ENCODE measurements around the gene HSDL2.
A peak's percentile ranks its signal among the peaks of the same experiment; 100 is the strongest.
"Not testable (repeated sequence)": the region's sequence is repeated elsewhere in the genome, so short reads cannot be mapped to it uniquely, and the experiment has no call there.

Gene HSDL2

DNA sequence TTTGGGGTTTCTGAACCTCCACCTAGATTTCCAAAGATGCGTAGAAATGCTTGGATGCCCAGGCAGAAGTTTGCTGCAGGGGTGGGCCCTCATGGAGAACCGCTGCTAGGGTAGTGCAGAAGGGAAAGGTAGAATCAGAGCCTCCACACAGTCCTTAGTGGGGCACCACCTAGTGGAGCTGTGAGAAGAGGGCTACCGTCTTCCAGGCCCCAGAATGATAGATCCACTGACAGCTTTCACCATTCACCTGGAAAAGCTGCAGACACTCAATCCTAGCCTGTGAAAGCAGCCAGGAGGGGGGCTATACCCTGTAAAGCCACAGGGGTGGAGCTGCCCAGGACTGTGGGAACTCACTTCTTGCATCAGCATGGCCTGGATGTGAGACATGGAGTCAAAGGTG is 13.3 kb upstream of the HSDL2 start:
- Histone ChIP-seq H3K36me3 (ENCODE audit: control insufficient read depth, insufficient read depth, low read length) (no peaks in the 10 kb centered on the region), H3K27me3 (replicated peaks; ENCODE audit: control insufficient read depth, insufficient read depth, low read length) (no peaks in the 10 kb centered on the region), H3K4me3 (replicated peaks; ENCODE audit: low read depth, low read length) (no peak overlapping the region)
- DNase-seq (ENCODE audit: extremely low read depth, insufficient read length) = no peak
- TF ChIP-seq, protein P1, sequence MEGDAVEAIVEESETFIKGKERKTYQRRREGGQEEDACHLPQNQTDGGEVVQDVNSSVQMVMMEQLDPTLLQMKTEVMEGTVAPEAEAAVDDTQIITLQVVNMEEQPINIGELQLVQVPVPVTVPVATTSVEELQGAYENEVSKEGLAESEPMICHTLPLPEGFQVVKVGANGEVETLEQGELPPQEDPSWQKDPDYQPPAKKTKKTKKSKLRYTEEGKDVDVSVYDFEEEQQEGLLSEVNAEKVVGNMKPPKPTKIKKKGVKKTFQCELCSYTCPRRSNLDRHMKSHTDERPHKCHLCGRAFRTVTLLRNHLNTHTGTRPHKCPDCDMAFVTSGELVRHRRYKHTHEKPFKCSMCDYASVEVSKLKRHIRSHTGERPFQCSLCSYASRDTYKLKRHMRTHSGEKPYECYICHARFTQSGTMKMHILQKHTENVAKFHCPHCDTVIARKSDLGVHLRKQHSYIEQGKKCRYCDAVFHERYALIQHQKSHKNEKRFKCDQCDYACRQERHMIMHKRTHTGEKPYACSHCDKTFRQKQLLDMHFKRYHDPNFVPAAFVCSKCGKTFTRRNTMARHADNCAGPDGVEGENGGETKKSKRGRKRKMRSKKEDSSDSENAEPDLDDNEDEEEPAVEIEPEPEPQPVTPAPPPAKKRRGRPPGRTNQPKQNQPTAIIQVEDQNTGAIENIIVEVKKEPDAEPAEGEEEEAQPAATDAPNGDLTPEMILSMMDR (IDR thresholded peaks at IDR 0.05; ENCODE audit: insufficient read depth, low read length, poor library complexity, severe bottlenecking) = peak; percentile 40

DNA sequence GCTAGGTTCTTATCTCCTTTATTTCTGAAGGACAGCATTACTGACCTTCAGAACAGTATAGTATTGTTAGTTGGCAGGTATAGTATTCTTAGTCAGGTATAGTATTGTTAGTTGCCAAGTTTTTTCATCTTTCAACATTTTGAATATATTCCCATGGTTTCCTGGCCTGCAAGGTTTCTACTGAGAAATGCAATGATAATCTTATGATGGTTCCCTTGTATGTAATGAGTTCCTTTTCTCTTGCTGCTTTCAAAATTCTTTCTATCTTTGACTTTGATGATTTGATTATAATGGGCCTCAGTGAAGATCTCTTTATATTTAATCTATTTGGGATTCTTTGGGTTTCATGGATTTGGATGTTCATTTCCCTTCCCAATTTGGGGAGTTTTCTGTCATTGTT is 12.4 kb upstream of the HSDL2 start:
- TF ChIP-seq, protein P1 (IDR thresholded peaks at IDR 0.05; ENCODE audit: insufficient read depth, low read length, poor library complexity, severe bottlenecking) = no peak
- H3K27me3 ChIP-seq (replicated peaks; ENCODE audit: control insufficient read depth, insufficient read depth, low read length) = no peaks in the 10 kb centered on the region
- no peak overlapping the region for H3K4me3 ChIP-seq (replicated peaks; ENCODE audit: low read depth, low read length)
- DNase-seq (ENCODE audit: extremely low read depth, insufficient read length) = no peak
- no peaks in the 10 kb centered on the region for H3K36me3 ChIP-seq (ENCODE audit: control insufficient read depth, insufficient read depth, low read length)

DNA sequence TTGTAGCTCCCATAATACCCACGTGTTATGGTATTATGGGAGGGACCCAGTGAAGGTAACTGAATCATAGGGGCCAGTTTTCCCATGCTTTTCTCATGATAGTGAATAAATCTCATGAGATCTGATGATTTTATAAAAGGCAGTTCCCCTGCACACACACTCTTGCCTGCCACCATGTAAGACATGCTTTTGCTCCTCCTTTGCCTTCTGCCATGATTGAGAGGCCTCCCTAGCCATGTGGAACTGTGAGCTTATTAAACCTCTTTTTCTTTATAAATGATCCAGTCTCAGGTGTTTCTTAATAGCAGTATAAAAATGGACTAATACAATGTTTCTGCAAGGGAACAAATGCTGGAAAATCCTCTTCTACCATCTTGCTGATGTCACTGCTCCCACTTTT is 10.1 kb upstream of the HSDL2 start:
- DNase-seq (ENCODE audit: extremely low read depth, insufficient read length) = no peak
- no peak overlapping the region for H3K4me3 ChIP-seq (replicated peaks; ENCODE audit: low read depth, low read length)
- TF ChIP-seq, protein P1 (IDR thresholded peaks at IDR 0.05; ENCODE audit: insufficient read depth, low read length, poor library complexity, severe bottlenecking) = no peak
- H3K27me3 ChIP-seq (replicated peaks; ENCODE audit: control insufficient read depth, insufficient read depth, low read length) = no peaks in the 10 kb centered on the region
- H3K36me3 ChIP-seq (ENCODE audit: control insufficient read depth, insufficient read depth, low read length) = no peaks in the 10 kb centered on the region

DNA sequence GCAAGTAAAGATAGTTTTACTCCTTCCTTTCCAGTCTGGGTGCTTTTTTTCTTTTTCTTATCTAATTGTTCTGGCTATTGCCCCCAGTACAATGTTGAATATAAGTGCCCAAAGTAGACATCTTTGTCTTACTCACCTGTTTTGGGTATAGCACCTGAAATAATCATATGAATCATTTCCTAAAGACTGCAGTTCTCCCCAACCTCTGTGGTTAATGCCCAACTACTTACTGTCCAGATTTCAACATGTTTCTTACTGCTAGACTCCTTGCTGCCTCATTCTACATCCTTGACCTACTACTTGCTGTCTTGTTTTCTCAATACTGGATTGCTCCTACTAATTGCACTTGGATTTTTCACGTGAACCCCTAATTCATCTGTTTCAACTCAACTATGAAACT is 8.8 kb upstream of the HSDL2 start:
- Histone ChIP-seq H3K27me3 (replicated peaks; ENCODE audit: control insufficient read depth, insufficient read depth, low read length) (no peaks in the 10 kb centered on the region), H3K4me3 (replicated peaks; ENCODE audit: low read depth, low read length) (no peak overlapping the region), H3K36me3 (ENCODE audit: control insufficient read depth, insufficient read depth, low read length) (no peaks in the 10 kb centered on the region)
- TF ChIP-seq, protein P1 (IDR thresholded peaks at IDR 0.05; ENCODE audit: insufficient read depth, low read length, poor library complexity, severe bottlenecking) = no peak
- DNase-seq (ENCODE audit: extremely low read depth, insufficient read length) = no peak

DNA sequence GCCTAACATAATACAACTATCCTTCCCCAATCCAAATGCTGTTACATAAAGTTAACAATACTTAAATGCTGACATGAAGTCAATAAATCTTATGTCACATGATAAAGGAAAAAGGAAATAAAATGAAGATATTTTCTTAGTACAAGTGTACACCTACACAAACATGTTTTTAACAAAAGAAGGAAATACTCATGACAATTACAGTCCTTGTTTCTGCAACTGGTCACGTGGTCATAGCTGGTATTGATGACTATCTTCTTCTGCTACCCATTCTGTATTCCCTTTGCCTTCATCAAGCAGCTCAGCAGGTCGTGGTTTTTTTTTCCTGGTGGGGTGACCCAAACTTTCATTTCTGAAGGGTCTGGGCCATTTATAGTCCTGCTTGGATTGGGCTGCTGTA is 6.2 kb upstream of the HSDL2 start:
- DNase-seq (ENCODE audit: extremely low read depth, insufficient read length); H3K4me3 ChIP-seq (replicated peaks; ENCODE audit: low read depth, low read length); H3K27me3 ChIP-seq (replicated peaks; ENCODE audit: control insufficient read depth, insufficient read depth, low read length); H3K36me3 ChIP-seq (ENCODE audit: control insufficient read depth, insufficient read depth, low read length): not testable (repeated sequence)

DNA sequence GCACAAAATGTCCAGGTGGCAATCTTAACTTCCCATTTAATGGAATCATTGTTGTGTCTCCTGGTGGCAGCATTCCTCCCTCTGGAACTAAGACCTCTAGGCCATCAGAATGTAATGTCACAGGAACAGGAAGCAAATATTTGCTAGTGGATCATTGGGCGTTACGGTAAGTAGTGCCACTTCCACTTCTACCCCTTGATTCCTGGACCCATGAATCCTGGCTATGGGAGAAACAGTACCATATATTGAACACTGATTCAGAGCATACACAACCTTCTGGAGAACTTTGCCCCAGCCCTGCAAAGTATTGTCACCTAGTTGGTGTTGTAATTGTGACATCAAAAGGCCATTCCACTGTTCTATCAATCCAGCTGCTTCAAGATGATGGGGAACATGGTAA is 5.7 kb upstream of the HSDL2 start:
- not testable (repeated sequence) for H3K36me3 ChIP-seq (ENCODE audit: control insufficient read depth, insufficient read depth, low read length); DNase-seq (ENCODE audit: extremely low read depth, insufficient read length); H3K27me3 ChIP-seq (replicated peaks; ENCODE audit: control insufficient read depth, insufficient read depth, low read length); H3K4me3 ChIP-seq (replicated peaks; ENCODE audit: low read depth, low read length)

DNA sequence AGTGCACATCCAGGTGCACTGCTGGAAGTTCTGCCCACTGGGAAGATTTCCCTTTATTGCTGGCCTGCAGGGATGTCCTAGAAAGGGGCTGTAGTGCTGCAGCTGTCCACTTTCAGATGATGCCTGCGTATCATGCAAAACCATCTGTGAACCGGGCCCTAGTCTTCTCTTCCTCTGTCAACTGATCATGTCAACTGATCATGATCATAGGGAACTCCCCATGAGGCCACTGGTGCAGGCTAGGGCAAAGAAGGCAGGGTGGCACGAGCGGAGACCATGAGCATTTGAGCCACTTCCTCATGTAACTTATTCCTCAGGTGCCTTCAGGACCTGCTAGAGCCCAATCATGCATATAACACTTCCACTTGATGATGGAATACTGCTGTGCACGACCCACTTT is 4.5 kb upstream of the HSDL2 start:
- no peak for DNase-seq (ENCODE audit: extremely low read depth, insufficient read length)
- TF ChIP-seq, protein P1 (IDR thresholded peaks at IDR 0.05; ENCODE audit: insufficient read depth, low read length, poor library complexity, severe bottlenecking) = no peak
- no peaks in the 10 kb centered on the region for H3K27me3 ChIP-seq (replicated peaks; ENCODE audit: control insufficient read depth, insufficient read depth, low read length)
- H3K4me3 ChIP-seq (replicated peaks; ENCODE audit: low read depth, low read length) = no peak overlapping the region
- no peaks in the 10 kb centered on the region for H3K36me3 ChIP-seq (ENCODE audit: control insufficient read depth, insufficient read depth, low read length)
